Lower leg skin (tissue), 4 donors: Measurements from ENCODE around the gene TAC3. TPM values are rescaled to one million over a fixed set of nuclear protein-coding genes. Genes with fewer than 3 reads are reported as not detected.

Experiments
- DNase-seq, 2 donors: peaks; one replicate each; pipeline ENCODE4 v3.0.0-alpha.2; 2019; ENCODE audit warnings: low spot score in 2 of 2
- H3K4me3 ChIP-seq: fragments of 200-600 bp; sonication (generic); 2 replicates; pipeline ENCODE4 v1.5.1; 2017; ENCODE audit warnings: mild to moderate bottlenecking, low read depth; ENCODE audit not compliant: poor library complexity, severe bottlenecking
- POLR2A ChIP-seq, 2 donors: fragments of 450-650 bp; IDR thresholded peaks; one replicate each; pipeline ENCODE4 v1.6.1; 2016 to 2017; ENCODE audit warnings: antibody characterized with exemption in 2 of 2, mild to moderate bottlenecking in 1 of 2, moderate library complexity in 1 of 2
- WGBS, 2 donors: methylation state at CpG; one replicate each; pipeline ENCODE4 v1.1.5; 2018; 5-methylcytosine and 5-hydroxymethylcytosine counted together
- intact Hi-C: fragments of 100-400 bp; cut with DNase I; formaldehyde crosslinking; loops from one replicate; pipeline ENCODE4 v1.15.0; 2023; ENCODE audit warnings: low total_unique reads
- total RNA-seq, 4 donors: library from RNA; depleted of rRNA; stranded (reverse); fragments of >200 nt; gene quantifications; one replicate each; pipeline ENCODE4 v1.1.0, GENCODE V29; 2016
- TF ChIP-seq, protein P1 (sequence below), 3 donors: fragments of 450-650 bp; IDR thresholded peaks; one replicate each; pipeline ENCODE4 v1.5.1; 2016; ENCODE audit warnings: antibody characterized with exemption in 3 of 3, mild to moderate bottlenecking in 3 of 3, moderate library complexity in 2 of 3

The TAC3 gene
- total RNA-seq, 4 donors from 2014 or later, result 0.46 TPM; not detected in 3

- intact Hi-C loops, result loop anchor here (5.0 kb wide), 1 partner anchor 47 kb away; no protein-coding TSS in a partner anchor
- DNase-seq, result no peak
- H3K4me3 ChIP-seq, result no peak overlapping the region
- TF ChIP-seq, protein P1, sequence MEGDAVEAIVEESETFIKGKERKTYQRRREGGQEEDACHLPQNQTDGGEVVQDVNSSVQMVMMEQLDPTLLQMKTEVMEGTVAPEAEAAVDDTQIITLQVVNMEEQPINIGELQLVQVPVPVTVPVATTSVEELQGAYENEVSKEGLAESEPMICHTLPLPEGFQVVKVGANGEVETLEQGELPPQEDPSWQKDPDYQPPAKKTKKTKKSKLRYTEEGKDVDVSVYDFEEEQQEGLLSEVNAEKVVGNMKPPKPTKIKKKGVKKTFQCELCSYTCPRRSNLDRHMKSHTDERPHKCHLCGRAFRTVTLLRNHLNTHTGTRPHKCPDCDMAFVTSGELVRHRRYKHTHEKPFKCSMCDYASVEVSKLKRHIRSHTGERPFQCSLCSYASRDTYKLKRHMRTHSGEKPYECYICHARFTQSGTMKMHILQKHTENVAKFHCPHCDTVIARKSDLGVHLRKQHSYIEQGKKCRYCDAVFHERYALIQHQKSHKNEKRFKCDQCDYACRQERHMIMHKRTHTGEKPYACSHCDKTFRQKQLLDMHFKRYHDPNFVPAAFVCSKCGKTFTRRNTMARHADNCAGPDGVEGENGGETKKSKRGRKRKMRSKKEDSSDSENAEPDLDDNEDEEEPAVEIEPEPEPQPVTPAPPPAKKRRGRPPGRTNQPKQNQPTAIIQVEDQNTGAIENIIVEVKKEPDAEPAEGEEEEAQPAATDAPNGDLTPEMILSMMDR (IDR thresholded peaks at IDR 0.05), result no peak
- no peak for TF ChIP-seq POLR2A (IDR thresholded peaks at IDR 0.05)
- WGBS, 2 donors, result 85 to 87% methylated on average over 4 of the region's 4 CpGs
These were observed 5.6 kb downstream of the TAC3 start for GRCh38 chr12:57010627-57011247.

- no peak overlapping the region for H3K4me3 ChIP-seq
- intact Hi-C loops, result loop anchor here (5.0 to 10.0 kb wide), 3 partner anchors 47 to 175 kb away; no protein-coding TSS in a partner anchor
- WGBS, 2 donors, result 86% methylated on average over 5 of the region's 5 CpGs
- DNase-seq, result no peak
- no peak for TF ChIP-seq POLR2A (IDR thresholded peaks at IDR 0.05)
- TF ChIP-seq, protein P1 (IDR thresholded peaks at IDR 0.05), result no peak
These were observed 6.2 kb downstream of the TAC3 start for GRCh38 chr12:57009949-57010626.

GRCh38 chr12:57008178-57008577 is 8.2 kb downstream of the TAC3 start:
- intact Hi-C loops, result loop anchor here (5.0 to 10.0 kb wide), 2 partner anchors 59 to 177 kb away; no protein-coding TSS in a partner anchor
- no peak for DNase-seq
- no peak overlapping the region for H3K4me3 ChIP-seq
- TF ChIP-seq POLR2A (IDR thresholded peaks at IDR 0.05), result no peak
- TF ChIP-seq, protein P1 (IDR thresholded peaks at IDR 0.05), result no peak

DNA sequence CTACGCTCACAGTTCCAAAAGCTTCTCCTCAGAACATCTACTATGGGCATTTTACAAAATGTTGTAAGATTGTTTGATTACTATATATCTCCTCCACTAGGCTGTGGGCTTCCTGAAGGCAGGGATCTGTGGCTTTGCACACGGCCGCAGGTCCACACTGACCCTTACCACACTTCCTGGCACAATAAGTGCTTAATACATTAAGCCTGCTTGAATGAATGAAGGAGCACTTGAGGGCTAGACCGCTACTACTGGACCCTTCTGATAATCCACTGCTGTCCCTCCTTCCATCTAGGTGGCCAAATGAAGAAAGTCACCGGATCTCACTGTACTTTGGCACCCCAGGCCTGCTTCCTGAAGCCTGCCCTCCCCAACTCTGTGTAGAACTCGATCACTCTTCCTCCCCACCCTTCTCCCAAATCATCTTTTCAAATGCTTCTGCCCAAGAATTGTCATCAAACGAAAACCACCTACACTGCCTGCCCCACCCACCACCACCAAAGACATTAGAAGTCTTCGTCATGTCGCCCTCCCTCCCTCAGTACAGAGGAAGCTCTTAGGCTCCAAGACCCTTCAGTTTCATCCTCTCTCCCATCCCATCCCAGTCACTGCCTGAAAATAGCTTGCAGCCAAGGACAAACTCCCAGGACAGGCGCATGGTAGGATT is 9.4 kb downstream of the TAC3 start:
- no peak overlapping the region for H3K4me3 ChIP-seq
- 58 to 60% methylated on average over 10 of the region's 10 CpGs for WGBS, 2 donors
- intact Hi-C loops, result loop anchor here (5.0 to 10.0 kb wide), 2 partner anchors 60 to 178 kb away; no protein-coding TSS in a partner anchor
- TF ChIP-seq, protein P1 (IDR thresholded peaks at IDR 0.05), result no peak
- no peak for TF ChIP-seq POLR2A (IDR thresholded peaks at IDR 0.05)
- no peak for DNase-seq

- TF ChIP-seq POLR2A (IDR thresholded peaks at IDR 0.05), result no peak
- TF ChIP-seq, protein P1 (IDR thresholded peaks at IDR 0.05), result no peak
- intact Hi-C loops, result loop anchor here (5.0 to 10.0 kb wide), 2 partner anchors 61 to 179 kb away; no protein-coding TSS in a partner anchor
These were observed 10.1 kb downstream of the TAC3 start, which contains the start of gene ZBTB39 for GRCh38 chr12:57005980-57006808. Gene ZBTB39 (minus strand): TSS chr12:57006546. CDS start chr12:57004917, 1,629 bp downstream.

More at GRCh38 chr12:57005980-57006808, 10.1 kb downstream of the TAC3 start, which contains the start of gene ZBTB39:
- H3K4me3 ChIP-seq, result peak within 1 kb of the TSS; percentile 86
- DNase-seq, result no peak
- 1% methylated on average over 10 to 30 of the region's 94 CpGs for WGBS, 2 donors
